C4-2B (cell line): ENCODE results near the gene SGIP1.

Experiments used
- H3K27ac ChIP-seq: fragments of 450-650 bp; 2 replicates; pipeline ENCODE4 v1.5.1; 2017
- CTCF ChIP-seq: fragments of 450-650 bp; conservative IDR thresholded peaks from 2 replicates; pipeline ENCODE4 v1.5.1; 2017; ENCODE audit warnings: mild to moderate bottlenecking
- ZFX ChIP-seq: fragments of 450-650 bp; IDR thresholded peaks from 2 replicates; pipeline ENCODE4 v1.6.1; 2017

The SGIP1 gene

GRCh38 chr1:66506393-66506687 is 27.6 kb upstream of the SGIP1 start:
- H3K27ac ChIP-seq: no peak overlapping the region
- TF ChIP-seq ZFX (no peak), CTCF (no peak)

DNA sequence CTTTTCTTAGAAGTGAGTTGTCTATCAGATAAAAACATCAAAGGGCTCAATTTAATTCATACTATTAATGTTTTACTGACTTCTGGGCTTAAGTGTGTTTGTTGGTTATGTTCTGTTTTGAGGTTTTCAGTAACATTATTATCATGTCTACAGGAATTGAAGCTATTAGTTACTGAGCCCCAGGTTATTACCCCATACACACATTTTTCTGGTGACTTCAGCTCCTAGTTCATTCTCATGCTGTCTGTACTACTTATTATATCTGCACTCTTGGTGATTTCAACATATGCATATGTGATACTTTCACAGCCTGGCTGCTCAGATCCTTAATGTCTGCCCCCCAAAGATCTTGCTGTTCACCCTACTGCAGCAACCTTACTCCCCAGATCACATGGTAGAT is 27.0 kb upstream of the SGIP1 start:
- no peak overlapping the region for H3K27ac ChIP-seq
- no peak for TF ChIP-seq ZFX
- no peak for TF ChIP-seq CTCF

GRCh38 chr1:66510407-66510806 is 23.5 kb upstream of the SGIP1 start:
- H3K27ac ChIP-seq: no peak overlapping the region
- TF ChIP-seq CTCF: no peak
- TF ChIP-seq ZFX: no peak

- no peak overlapping the region for H3K27ac ChIP-seq
- TF ChIP-seq CTCF (no peak), ZFX (no peak)
These were observed 22.8 kb upstream of the SGIP1 start for GRCh38 chr1:66511118-66511517.

DNA sequence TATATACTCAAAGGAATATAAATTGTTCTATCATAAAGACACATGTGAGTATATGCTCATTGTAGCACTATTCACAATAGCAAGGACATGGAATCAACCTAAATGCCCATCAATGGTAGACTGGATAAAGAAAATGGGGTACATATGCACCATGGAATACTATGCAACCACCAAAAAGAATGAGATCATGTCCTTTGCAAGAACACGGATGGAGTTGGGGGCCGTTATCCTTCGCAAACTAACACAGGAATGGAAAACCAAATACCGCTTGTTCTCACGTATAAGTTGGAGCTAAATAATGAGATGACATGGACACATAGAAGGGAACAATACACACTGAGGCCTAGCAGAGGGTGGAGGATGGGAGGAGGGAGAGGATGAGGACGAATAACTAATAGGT is 16.0 kb upstream of the SGIP1 start:
- TF ChIP-seq CTCF: no peak
- no peak overlapping the region for H3K27ac ChIP-seq

DNA sequence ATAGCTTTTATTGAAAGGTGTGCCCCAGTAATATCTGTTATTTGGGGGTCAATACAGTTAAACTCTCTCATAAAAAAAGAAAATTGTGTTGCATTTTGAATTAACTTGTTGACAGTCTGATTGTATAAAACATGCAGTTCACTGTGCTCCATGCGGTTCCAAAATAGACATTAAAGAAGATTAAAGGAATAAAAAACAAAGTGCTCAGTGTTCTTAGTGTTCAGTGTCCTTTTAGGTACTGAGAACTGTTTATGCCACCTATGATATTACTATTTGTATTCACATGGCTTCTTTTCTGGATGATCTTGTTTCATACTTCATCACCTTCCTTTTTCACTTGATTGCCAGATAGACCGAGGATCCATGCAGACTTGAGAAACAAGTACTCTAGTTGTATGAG is 15.3 kb upstream of the SGIP1 start:
- no peak overlapping the region for H3K27ac ChIP-seq
- TF ChIP-seq CTCF: no peak
- no peak for TF ChIP-seq ZFX

DNA sequence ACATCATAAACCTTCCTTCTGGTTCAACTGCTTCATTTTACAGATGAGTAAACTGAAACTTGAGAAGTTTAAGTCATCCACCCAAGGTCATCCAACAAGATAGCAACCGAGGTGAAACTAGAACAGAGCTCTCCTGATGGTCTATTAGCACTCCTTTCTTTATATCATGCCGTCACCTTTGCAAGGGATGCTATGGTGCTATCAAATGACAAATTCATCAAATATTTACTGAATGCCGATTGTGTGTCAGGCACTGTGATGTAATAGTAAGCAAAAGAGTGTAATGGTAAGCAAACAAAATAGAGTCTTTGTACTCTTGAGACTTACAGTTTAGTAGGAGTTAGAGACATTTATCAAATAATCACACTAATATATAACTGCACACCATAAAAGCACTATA is 14.0 kb upstream of the SGIP1 start:
- TF ChIP-seq CTCF: no peak
- TF ChIP-seq ZFX: no peak
- no peak overlapping the region for H3K27ac ChIP-seq

DNA sequence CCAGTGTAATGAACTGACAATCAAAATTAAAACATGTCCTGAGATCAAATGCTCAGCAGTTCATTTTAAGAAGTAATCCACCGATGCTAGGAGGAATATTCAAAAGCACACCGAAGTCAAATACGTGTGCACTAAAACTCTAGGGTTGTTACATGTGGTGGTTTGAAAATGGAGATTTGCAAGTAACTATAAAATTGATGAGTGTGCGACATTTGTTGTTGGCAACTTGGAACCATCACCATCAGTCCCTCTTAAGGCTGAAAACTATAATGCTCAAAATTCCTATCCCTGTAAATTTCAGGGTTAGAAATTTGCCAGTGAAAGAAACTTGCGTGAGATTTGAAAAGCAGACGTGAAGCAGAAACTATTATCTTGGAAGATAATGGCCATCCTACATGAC is 13.3 kb upstream of the SGIP1 start:
- H3K27ac ChIP-seq: no peak overlapping the region
- TF ChIP-seq CTCF (no peak), ZFX (no peak)
